ENCODE measurements around the gene GRIFIN. TPM values are rescaled to one million over a fixed set of nuclear protein-coding genes. Genes with fewer than 3 reads are reported as not detected.
A peak's percentile ranks its signal among the peaks of the same experiment; 100 is the strongest.

The GRIFIN gene
- total RNA-seq, 2 donors from 2014 or later, result not detected

- no peaks in the 10 kb centered on the region for H3K9me3 ChIP-seq
- H3K36me3 ChIP-seq, result no peaks in the 10 kb centered on the region
- H3K27ac ChIP-seq, result no peak within 1 kb of the TSS
- no peaks in the 10 kb centered on the region for H3K27me3 ChIP-seq (replicated peaks; ENCODE audit: insufficient read depth)
- DNase-seq (ENCODE audit: low spot score) (no peak), ATAC-seq (ENCODE audit: insufficient number of reproducible peaks, low FRiP score, low read depth) (peak; percentile 21)
- peak within 1 kb of the TSS; percentile 68 for H3K4me3 ChIP-seq
- peaks cover 0 to 31% of the 10 kb centered on the region in 2 donors for H3K4me1 ChIP-seq (ENCODE audit: control insufficient read depth in 1 of 2, low read depth in 2 of 2)
- no peak for TF ChIP-seq CTCF (IDR thresholded peaks at IDR 0.05)
Measured at GRCh38 chr7:2519119-2519930, 43.1 kb upstream of the GRIFIN start, which contains the start of gene LFNG. TSS of gene LFNG (plus strand) at chr7:2519774. CDS start at chr7:2519862, 88 bp downstream.

- Histone ChIP-seq H3K9me3 (no peaks in the 10 kb centered on the region), H3K27ac (no peak overlapping the region), H3K4me1 (ENCODE audit: control insufficient read depth in 1 of 2, low read depth in 2 of 2) (peaks cover 0 to 26% of the 10 kb centered on the region in 2 donors), H3K27me3 (replicated peaks; ENCODE audit: insufficient read depth) (no peaks in the 10 kb centered on the region), H3K36me3 (no peaks in the 10 kb centered on the region), H3K4me3 (peak overlapping the region; percentile 68)
- no peak for TF ChIP-seq CTCF (IDR thresholded peaks at IDR 0.05)
- ATAC-seq (ENCODE audit: insufficient number of reproducible peaks, low FRiP score, low read depth) (no peak), DNase-seq (ENCODE audit: low spot score) (no peak)
Measured at GRCh38 chr7:2518737-2519118, 42.5 kb upstream of the GRIFIN start.

GRCh38 chr7:2517678-2518507, 41.7 kb upstream of the GRIFIN start:
- peaks cover 0 to 18% of the 10 kb centered on the region in 2 donors for H3K4me1 ChIP-seq (ENCODE audit: control insufficient read depth in 1 of 2, low read depth in 2 of 2)
- no peak for TF ChIP-seq CTCF (IDR thresholded peaks at IDR 0.05)
- H3K27me3 ChIP-seq (replicated peaks; ENCODE audit: insufficient read depth), result no peaks in the 10 kb centered on the region
- H3K36me3 ChIP-seq, result no peaks in the 10 kb centered on the region
- H3K27ac ChIP-seq, result no peak overlapping the region
- no peaks in the 10 kb centered on the region for H3K9me3 ChIP-seq
- H3K4me3 ChIP-seq, result no peak overlapping the region
- ATAC-seq (ENCODE audit: insufficient number of reproducible peaks, low FRiP score, low read depth), result no peak
- DNase-seq (ENCODE audit: low spot score), result no peak

GRCh38 chr7:2517026-2517425, 40.8 kb upstream of the GRIFIN start:
- H3K27me3 ChIP-seq (replicated peaks; ENCODE audit: insufficient read depth), result no peaks in the 10 kb centered on the region
- no peaks in the 10 kb centered on the region for H3K36me3 ChIP-seq
- peaks cover 1 to 14% of the 10 kb centered on the region in 2 donors for H3K4me1 ChIP-seq (ENCODE audit: control insufficient read depth in 1 of 2, low read depth in 2 of 2)
- no peak for TF ChIP-seq CTCF (IDR thresholded peaks at IDR 0.05)
- H3K9me3 ChIP-seq, result no peaks in the 10 kb centered on the region
- DNase-seq (ENCODE audit: low spot score) (no peak), ATAC-seq (ENCODE audit: insufficient number of reproducible peaks, low FRiP score, low read depth) (no peak)
- H3K27ac ChIP-seq, result no peak overlapping the region
- H3K4me3 ChIP-seq, result no peak overlapping the region

GRCh38 chr7:2516194-2516555, 40.0 kb upstream of the GRIFIN start:
- Histone ChIP-seq H3K36me3 (no peaks in the 10 kb centered on the region), H3K27ac (no peak overlapping the region), H3K4me1 (ENCODE audit: control insufficient read depth in 1 of 2, low read depth in 2 of 2) (peaks cover 5 to 14% of the 10 kb centered on the region in 2 donors), H3K9me3 (no peaks in the 10 kb centered on the region), H3K4me3 (no peak overlapping the region), H3K27me3 (replicated peaks; ENCODE audit: insufficient read depth) (no peaks in the 10 kb centered on the region)
- DNase-seq (ENCODE audit: low spot score) (no peak), ATAC-seq (ENCODE audit: insufficient number of reproducible peaks, low FRiP score, low read depth) (no peak)
- no peak for TF ChIP-seq CTCF (IDR thresholded peaks at IDR 0.05)
